Measurements from ENCODE around the gene PMM2. TPM values are rescaled to one million over a fixed set of nuclear protein-coding genes. Genes with fewer than 3 reads are reported as not detected.

The PMM2 gene
- total RNA-seq, 1 experiment from 2014 or later, result 58.4 TPM

DNA sequence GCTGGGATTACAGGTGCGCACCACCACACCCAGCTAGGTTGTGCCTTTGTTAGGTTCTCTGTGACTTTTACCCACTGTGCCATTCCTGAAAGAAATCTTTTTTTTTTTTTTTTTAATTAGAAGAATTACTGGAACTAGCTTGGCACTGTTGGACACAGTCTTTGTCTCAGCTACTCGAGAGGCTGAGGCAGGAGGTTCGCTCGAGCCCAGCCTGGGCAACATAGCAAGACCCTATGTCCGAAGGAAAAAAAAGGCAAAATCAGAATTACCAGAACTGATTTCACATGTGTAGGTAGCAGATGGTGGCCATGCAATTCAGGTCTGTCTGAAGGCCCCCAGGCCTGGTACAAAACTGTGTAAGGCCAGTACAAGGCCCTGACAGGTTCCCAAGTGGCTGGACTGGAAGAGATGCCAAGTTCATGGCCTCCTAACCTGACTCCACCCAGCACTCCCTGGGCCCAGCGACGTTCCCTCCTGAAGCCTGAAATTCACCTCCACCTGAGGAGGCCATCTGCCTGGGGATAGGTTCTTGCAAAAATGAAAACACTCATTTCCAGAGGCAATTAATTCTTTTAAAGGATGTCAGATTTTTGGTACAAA lies 48.2 kb downstream of the PMM2 start:
- H3K4me1 ChIP-seq (ENCODE audit: control insufficient read depth, insufficient read depth, low read length), result peaks cover 26% of the 10 kb centered on the region
- TF ChIP-seq SIN3A (IDR thresholded peaks at IDR 0.05; ENCODE audit: borderline replicate concordance, insufficient read depth, low read depth, low read length) (no peak), POLR2AphosphoS5 (IDR thresholded peaks at IDR 0.05; ENCODE audit: low read depth, low read length) (no peak), TCF7L2 (IDR thresholded peaks at IDR 0.05; ENCODE audit: low read depth, low read length) (no peak)
- TF ChIP-seq, protein P1, sequence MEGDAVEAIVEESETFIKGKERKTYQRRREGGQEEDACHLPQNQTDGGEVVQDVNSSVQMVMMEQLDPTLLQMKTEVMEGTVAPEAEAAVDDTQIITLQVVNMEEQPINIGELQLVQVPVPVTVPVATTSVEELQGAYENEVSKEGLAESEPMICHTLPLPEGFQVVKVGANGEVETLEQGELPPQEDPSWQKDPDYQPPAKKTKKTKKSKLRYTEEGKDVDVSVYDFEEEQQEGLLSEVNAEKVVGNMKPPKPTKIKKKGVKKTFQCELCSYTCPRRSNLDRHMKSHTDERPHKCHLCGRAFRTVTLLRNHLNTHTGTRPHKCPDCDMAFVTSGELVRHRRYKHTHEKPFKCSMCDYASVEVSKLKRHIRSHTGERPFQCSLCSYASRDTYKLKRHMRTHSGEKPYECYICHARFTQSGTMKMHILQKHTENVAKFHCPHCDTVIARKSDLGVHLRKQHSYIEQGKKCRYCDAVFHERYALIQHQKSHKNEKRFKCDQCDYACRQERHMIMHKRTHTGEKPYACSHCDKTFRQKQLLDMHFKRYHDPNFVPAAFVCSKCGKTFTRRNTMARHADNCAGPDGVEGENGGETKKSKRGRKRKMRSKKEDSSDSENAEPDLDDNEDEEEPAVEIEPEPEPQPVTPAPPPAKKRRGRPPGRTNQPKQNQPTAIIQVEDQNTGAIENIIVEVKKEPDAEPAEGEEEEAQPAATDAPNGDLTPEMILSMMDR (IDR thresholded peaks at IDR 0.05), result no peak
- TF ChIP-seq, protein P2, sequence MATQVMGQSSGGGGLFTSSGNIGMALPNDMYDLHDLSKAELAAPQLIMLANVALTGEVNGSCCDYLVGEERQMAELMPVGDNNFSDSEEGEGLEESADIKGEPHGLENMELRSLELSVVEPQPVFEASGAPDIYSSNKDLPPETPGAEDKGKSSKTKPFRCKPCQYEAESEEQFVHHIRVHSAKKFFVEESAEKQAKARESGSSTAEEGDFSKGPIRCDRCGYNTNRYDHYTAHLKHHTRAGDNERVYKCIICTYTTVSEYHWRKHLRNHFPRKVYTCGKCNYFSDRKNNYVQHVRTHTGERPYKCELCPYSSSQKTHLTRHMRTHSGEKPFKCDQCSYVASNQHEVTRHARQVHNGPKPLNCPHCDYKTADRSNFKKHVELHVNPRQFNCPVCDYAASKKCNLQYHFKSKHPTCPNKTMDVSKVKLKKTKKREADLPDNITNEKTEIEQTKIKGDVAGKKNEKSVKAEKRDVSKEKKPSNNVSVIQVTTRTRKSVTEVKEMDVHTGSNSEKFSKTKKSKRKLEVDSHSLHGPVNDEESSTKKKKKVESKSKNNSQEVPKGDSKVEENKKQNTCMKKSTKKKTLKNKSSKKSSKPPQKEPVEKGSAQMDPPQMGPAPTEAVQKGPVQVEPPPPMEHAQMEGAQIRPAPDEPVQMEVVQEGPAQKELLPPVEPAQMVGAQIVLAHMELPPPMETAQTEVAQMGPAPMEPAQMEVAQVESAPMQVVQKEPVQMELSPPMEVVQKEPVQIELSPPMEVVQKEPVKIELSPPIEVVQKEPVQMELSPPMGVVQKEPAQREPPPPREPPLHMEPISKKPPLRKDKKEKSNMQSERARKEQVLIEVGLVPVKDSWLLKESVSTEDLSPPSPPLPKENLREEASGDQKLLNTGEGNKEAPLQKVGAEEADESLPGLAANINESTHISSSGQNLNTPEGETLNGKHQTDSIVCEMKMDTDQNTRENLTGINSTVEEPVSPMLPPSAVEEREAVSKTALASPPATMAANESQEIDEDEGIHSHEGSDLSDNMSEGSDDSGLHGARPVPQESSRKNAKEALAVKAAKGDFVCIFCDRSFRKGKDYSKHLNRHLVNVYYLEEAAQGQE (IDR thresholded peaks at IDR 0.05; ENCODE audit: insufficient read depth in 1 of 2, low read depth in 2 of 2, low read length in 1 of 2), result no peak
- DNase-seq (ENCODE audit: low read depth, low spot score) (no peak), ATAC-seq (no peak)
- ChIA-PET POLR2A (no interaction called here), CTCF (no interaction called here)
- no TSS peak for BruUV-seq (replicated peaks)
- H3K27ac ChIP-seq (ENCODE audit: low read length), result no peak overlapping the region
- in situ Hi-C loops (cut with HindIII; ENCODE audit: low pct_unique_long_range_greater_than_20kb, low sequenced_read_pairs), result no loop called here
- H3K27me3 ChIP-seq (ENCODE audit: control insufficient read depth, insufficient read depth, low read length), result no peaks in the 10 kb centered on the region
- no peaks in the 10 kb centered on the region for H3K9me3 ChIP-seq (ENCODE audit: control insufficient read depth, insufficient read depth, low read depth, low read length)
- peaks cover 3% of the 10 kb centered on the region; the same call in 1 of the 2 replicates for H3K36me3 ChIP-seq (ENCODE audit: control insufficient read depth, insufficient read depth, low read length)
- H3K4me3 ChIP-seq (ENCODE audit: low read depth in 2 of 2, low read length in 2 of 2), result no peak overlapping the region
- intact Hi-C loops (cut with micrococcal nuclease; ENCODE audit: unreplicated experiment), result no loop called here

DNA sequence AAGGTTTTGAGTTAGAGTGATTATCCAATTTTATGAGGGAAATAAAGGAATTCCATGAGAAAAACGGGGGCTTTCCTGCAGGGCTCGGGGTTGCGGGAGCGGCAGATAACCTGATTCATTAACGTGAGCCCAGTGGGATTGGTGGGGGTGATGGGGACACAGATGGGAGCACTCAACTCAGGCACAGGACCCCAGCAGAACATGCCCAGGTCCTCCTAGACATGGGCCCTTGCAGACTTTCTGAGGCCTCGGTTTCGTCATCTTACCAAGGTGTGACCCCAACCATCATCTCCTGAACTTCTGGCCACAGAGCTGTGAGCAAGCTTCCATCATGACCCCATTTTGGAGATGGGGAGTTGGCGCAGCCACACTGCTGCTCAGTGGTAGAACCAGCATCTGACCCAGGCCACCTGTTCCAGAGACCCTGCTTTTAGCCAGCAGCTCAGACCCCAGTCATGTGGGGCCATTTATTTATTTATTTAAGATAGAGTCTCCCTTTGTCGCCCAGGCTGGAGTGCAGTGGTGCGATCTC lies 48.8 kb downstream of the PMM2 start:
- Histone ChIP-seq H3K36me3 (ENCODE audit: control insufficient read depth, insufficient read depth, low read length) (peaks cover 3% of the 10 kb centered on the region; the same call in 1 of the 2 replicates), H3K4me3 (ENCODE audit: low read depth in 2 of 2, low read length in 2 of 2) (no peak overlapping the region), H3K27ac (ENCODE audit: low read length) (no peak overlapping the region), H3K4me1 (ENCODE audit: control insufficient read depth, insufficient read depth, low read length) (peaks cover 26% of the 10 kb centered on the region), H3K9me3 (ENCODE audit: control insufficient read depth, insufficient read depth, low read depth, low read length) (no peaks in the 10 kb centered on the region), H3K27me3 (ENCODE audit: control insufficient read depth, insufficient read depth, low read length) (no peaks in the 10 kb centered on the region)
- intact Hi-C loops (cut with micrococcal nuclease; ENCODE audit: unreplicated experiment) (no loop called here), in situ Hi-C loops (cut with HindIII; ENCODE audit: low pct_unique_long_range_greater_than_20kb, low sequenced_read_pairs) (no loop called here)
- no peak for TF ChIP-seq SIN3A (IDR thresholded peaks at IDR 0.05; ENCODE audit: borderline replicate concordance, insufficient read depth, low read depth, low read length)
- TF ChIP-seq POLR2AphosphoS5 (IDR thresholded peaks at IDR 0.05; ENCODE audit: low read depth, low read length), result no peak
- no peak for TF ChIP-seq TCF7L2 (IDR thresholded peaks at IDR 0.05; ENCODE audit: low read depth, low read length)
- DNase-seq (ENCODE audit: low read depth, low spot score) (no peak), ATAC-seq (no peak)
- BruUV-seq (replicated peaks), result no TSS peak
- ChIA-PET CTCF (no interaction called here), POLR2A (no interaction called here)

DNA sequence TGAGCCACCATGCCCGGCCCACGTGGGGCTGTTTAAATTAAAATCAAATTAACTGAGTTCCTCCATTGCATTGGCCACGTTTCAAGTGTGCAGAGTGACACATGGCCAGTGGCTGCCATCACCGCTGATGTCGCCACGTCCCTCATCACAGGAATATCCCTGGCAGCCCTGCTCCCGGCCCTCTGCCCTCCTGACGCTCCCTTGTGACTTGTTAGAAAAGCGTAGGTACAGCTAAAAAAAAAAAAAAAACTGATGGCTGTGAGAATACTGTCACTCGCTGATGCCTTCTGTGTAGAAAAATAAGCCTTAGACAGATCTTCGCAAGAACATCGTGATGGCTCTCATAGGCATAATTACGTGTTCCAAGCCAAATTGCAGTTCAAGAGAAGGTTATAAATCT lies 49.5 kb downstream of the PMM2 start:
- CTCF ChIA-PET, result no interaction called here
- H3K36me3 ChIP-seq (ENCODE audit: control insufficient read depth, insufficient read depth, low read length), result peaks cover 3% of the 10 kb centered on the region; the same call in 1 of the 2 replicates
- in situ Hi-C loops (cut with HindIII; ENCODE audit: low pct_unique_long_range_greater_than_20kb, low sequenced_read_pairs) (no loop called here), intact Hi-C loops (cut with micrococcal nuclease; ENCODE audit: unreplicated experiment) (no loop called here)
- no peak overlapping the region for H3K27ac ChIP-seq (ENCODE audit: low read length)
- H3K4me1 ChIP-seq (ENCODE audit: control insufficient read depth, insufficient read depth, low read length), result peaks cover 26% of the 10 kb centered on the region
- DNase-seq (ENCODE audit: low read depth, low spot score) (no peak), ATAC-seq (no peak)
- no peaks in the 10 kb centered on the region for H3K9me3 ChIP-seq (ENCODE audit: control insufficient read depth, insufficient read depth, low read depth, low read length)
- no TSS peak for BruUV-seq (replicated peaks)
- POLR2A ChIA-PET, result no interaction called here
- H3K4me3 ChIP-seq (ENCODE audit: low read depth in 2 of 2, low read length in 2 of 2), result no peak overlapping the region
- no peaks in the 10 kb centered on the region for H3K27me3 ChIP-seq (ENCODE audit: control insufficient read depth, insufficient read depth, low read length)
- TF ChIP-seq TCF7L2 (IDR thresholded peaks at IDR 0.05; ENCODE audit: low read depth, low read length), result no peak
- TF ChIP-seq SIN3A (IDR thresholded peaks at IDR 0.05; ENCODE audit: borderline replicate concordance, insufficient read depth, low read depth, low read length), result no peak
- no peak for TF ChIP-seq POLR2AphosphoS5 (IDR thresholded peaks at IDR 0.05; ENCODE audit: low read depth, low read length)
- TF ChIP-seq, protein P2 (IDR thresholded peaks at IDR 0.05; ENCODE audit: insufficient read depth in 1 of 2, low read depth in 2 of 2, low read length in 1 of 2), result no peak
